BE2C (cell line): Measurements from ENCODE around the gene IFITM1.
"Not testable (repeated sequence)": the region's sequence is repeated elsewhere in the genome, so short reads cannot be mapped to it uniquely, and the experiment has no call there.

Experiments
- DNase-seq: peaks from one replicate; pipeline ENCODE4 v3.0.0-alpha.2; 2020
- H3K27me3 ChIP-seq: fragments of 250-450 bp; sonication (Bioruptor Pico); 2 replicates; pipeline ENCODE4 v1.5.1; 2020; ENCODE audit warnings: mild to moderate bottlenecking
- H3K36me3 ChIP-seq: fragments of 250-450 bp; sonication (Bioruptor Pico); 2 replicates; pipeline ENCODE4 v1.5.1; 2020; ENCODE audit warnings: mild to moderate bottlenecking
- H3K4me1 ChIP-seq: fragments of 250-450 bp; sonication (Bioruptor Pico); 2 replicates; pipeline ENCODE4 v1.5.1; 2020
- H3K4me3 ChIP-seq: 2 replicates; pipeline ENCODE4 v1.5.1; 2011; ENCODE audit warnings: low read depth, low read length
- H3K9me3 ChIP-seq: fragments of 250-450 bp; sonication (Bioruptor Pico); 2 replicates; pipeline ENCODE4 v1.5.1; 2020
- CTCF ChIP-seq: IDR thresholded peaks from 2 replicates; pipeline ENCODE4 v1.5.1; 2012; ENCODE audit warnings: mild to moderate bottlenecking, low read depth, low read length

IFITM1 gene

GRCh38 chr11:330694-331357, 17.0 kb downstream of the IFITM1 start:
- no peaks in the 10 kb centered on the region for H3K36me3 ChIP-seq
- H3K27me3 ChIP-seq, result no peaks in the 10 kb centered on the region
- no peaks in the 10 kb centered on the region for H3K9me3 ChIP-seq
- no peak for TF ChIP-seq CTCF
- DNase-seq, result no peak
- H3K4me1 ChIP-seq, result no peaks in the 10 kb centered on the region
- H3K4me3 ChIP-seq, result no peak overlapping the region

- no peaks in the 10 kb centered on the region for H3K9me3 ChIP-seq
- no peak for DNase-seq
- no peaks in the 10 kb centered on the region for H3K36me3 ChIP-seq
- H3K4me1 ChIP-seq, result no peaks in the 10 kb centered on the region
- TF ChIP-seq CTCF, result no peak
- H3K27me3 ChIP-seq, result no peaks in the 10 kb centered on the region
- no peak overlapping the region for H3K4me3 ChIP-seq
Observed at GRCh38 chr11:331358-332060, 17.7 kb downstream of the IFITM1 start.

- Histone ChIP-seq H3K4me3 (no peak overlapping the region), H3K36me3 (no peaks in the 10 kb centered on the region), H3K27me3 (no peaks in the 10 kb centered on the region), H3K4me1 (no peaks in the 10 kb centered on the region), H3K9me3 (no peaks in the 10 kb centered on the region)
- DNase-seq, result no peak
- no peak for TF ChIP-seq CTCF
Observed at GRCh38 chr11:332651-333480, 19.0 kb downstream of the IFITM1 start.

- H3K4me1 ChIP-seq, H3K27me3 ChIP-seq, DNase-seq, H3K36me3 ChIP-seq, H3K4me3 ChIP-seq, H3K9me3 ChIP-seq: not testable (repeated sequence)
Observed at GRCh38 chr11:333616-334263, 19.9 kb downstream of the IFITM1 start.

- DNase-seq, result no peak
Observed at GRCh38 chr11:334264-334994, 20.6 kb downstream of the IFITM1 start.

More at GRCh38 chr11:334264-334994, 20.6 kb downstream of the IFITM1 start:
- no peak for TF ChIP-seq CTCF
- Histone ChIP-seq H3K9me3 (no peaks in the 10 kb centered on the region), H3K4me1 (no peaks in the 10 kb centered on the region), H3K27me3 (no peaks in the 10 kb centered on the region), H3K36me3 (no peaks in the 10 kb centered on the region), H3K4me3 (no peak overlapping the region)
